OCI-LY3 (cell line): ENCODE results near the gene LSM12.

Experiments used
- H2AFZ ChIP-seq: fragments of 200-600, 300-600 bp; shearing (Covaris generic); 2 replicates; pipeline ENCODE4 v1.6.0; 2014; ENCODE audit warnings: antibody characterized with exemption, low read depth, low read length
- H3K27ac ChIP-seq: fragments of 200-600, 300-600 bp; sonication (generic); 2 replicates; pipeline ENCODE4 v1.5.1; 2014; ENCODE audit warnings: mild to moderate bottlenecking, low read length, moderate library complexity, mixed read lengths
- H3K27me3 ChIP-seq: fragments of 200-600, 300-600 bp; sonication (generic); 2 replicates; pipeline ENCODE4 v1.6.1; 2014; ENCODE audit warnings: low read depth, low read length, mixed read lengths
- H3K36me3 ChIP-seq: fragments of 200-600, 300-600 bp; sonication (generic); replicated peaks from 2 replicates; pipeline ENCODE3; 2014; ENCODE audit warnings: low read depth, low read length, mixed read lengths
- H3K4me1 ChIP-seq: fragments of 300-600, 200-600 bp; sonication (generic); 2 replicates; pipeline ENCODE4 v1.6.1; 2014; ENCODE audit warnings: low read length, mixed read lengths
- H3K4me2 ChIP-seq: fragments of 200-600, 300-600 bp; sonication (generic); 2 replicates; pipeline ENCODE4 v1.6.1; 2014; ENCODE audit warnings: low read length, mixed read lengths
- H3K4me3 ChIP-seq: fragments of 300-600, 200-600 bp; sonication (generic); 2 replicates; pipeline ENCODE4 v1.5.1; 2014; ENCODE audit warnings: antibody characterized with exemption, mild to moderate bottlenecking, low read length, moderate library complexity
- H3K79me2 ChIP-seq: fragments of 300-600, 200-600 bp; shearing (Covaris generic); 2 replicates; pipeline ENCODE4 v1.6.1; 2014; ENCODE audit warnings: mild to moderate bottlenecking, low read length, mixed read lengths
- H3K9ac ChIP-seq: fragments of 300-600, 200-600 bp; shearing (Covaris generic); 2 replicates; pipeline ENCODE4 v1.6.0; 2014; ENCODE audit warnings: mild to moderate bottlenecking, low read length, moderate library complexity
- H3K9me3 ChIP-seq: fragments of 200-600, 300-600 bp; shearing (Covaris generic); 2 replicates; pipeline ENCODE4 v1.6.1; 2014; ENCODE audit warnings: low read length, mixed read lengths; ENCODE audit not compliant: insufficient read depth
- H4K20me1 ChIP-seq: fragments of 200-600, 300-600 bp; sonication (generic); 2 replicates; pipeline ENCODE4 v1.6.1; 2016; ENCODE audit warnings: low read length, mixed read lengths; ENCODE audit not compliant: insufficient read depth
- CTCF ChIP-seq: fragments of 200-600, 300-600 bp; sonication (generic); IDR thresholded peaks from 2 replicates; pipeline ENCODE4 v1.5.1; 2014; ENCODE audit warnings: antibody characterized with exemption, low read length, low read depth
- EZH2phosphoT487 ChIP-seq: fragments of 200-600 bp; shearing (Covaris generic); IDR thresholded peaks from 2 replicates; pipeline ENCODE4 v1.6.1; 2018; ENCODE audit warnings: antibody characterized with exemption, mixed run types, low read depth

Gene LSM12

DNA sequence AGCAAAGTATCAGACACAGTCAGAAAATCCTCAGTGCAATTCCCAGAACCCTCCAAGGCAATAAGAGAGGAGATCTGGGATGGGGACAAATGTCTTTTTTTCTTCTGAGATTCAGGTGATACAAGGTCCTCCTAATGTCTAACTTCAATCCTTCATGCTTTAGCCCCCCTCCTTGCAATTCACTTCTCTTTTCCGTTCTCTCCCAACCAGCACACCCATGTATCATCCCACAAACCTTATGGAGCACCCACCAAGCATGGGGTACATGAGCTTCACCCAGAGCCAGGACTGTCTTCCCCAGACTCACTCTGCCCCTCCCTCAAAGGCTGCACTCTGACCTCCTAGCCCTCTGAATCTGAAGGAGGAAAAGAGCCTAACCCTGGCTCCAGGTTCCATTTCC, 46.9 kb upstream of the LSM12 start:
- no peak overlapping the region for H3K4me2 ChIP-seq
- H3K36me3 ChIP-seq = no peaks in the 10 kb centered on the region
- H3K27ac ChIP-seq = no peak overlapping the region
- H2AFZ ChIP-seq = no peak overlapping the region
- no peak overlapping the region for H3K9ac ChIP-seq
- H3K27me3 ChIP-seq = no peaks in the 10 kb centered on the region
- TF ChIP-seq EZH2phosphoT487 = no peak
- TF ChIP-seq CTCF = no peak
- H3K79me2 ChIP-seq = no peaks in the 10 kb centered on the region
- peaks cover 19% of the 10 kb centered on the region for H3K4me1 ChIP-seq
- H3K9me3 ChIP-seq = no peaks in the 10 kb centered on the region
- H4K20me1 ChIP-seq = peaks cover 5% of the 10 kb centered on the region; the same call in 1 of the 2 replicates
- H3K4me3 ChIP-seq = no peak overlapping the region

GRCh38 chr17:44112284-44113280, 46.1 kb upstream of the LSM12 start:
- no peak overlapping the region for H2AFZ ChIP-seq
- no peak overlapping the region for H3K4me2 ChIP-seq
- H3K9me3 ChIP-seq = no peaks in the 10 kb centered on the region
- H3K36me3 ChIP-seq = no peaks in the 10 kb centered on the region
- no peak overlapping the region for H3K4me3 ChIP-seq
- H3K9ac ChIP-seq = no peak overlapping the region
- no peaks in the 10 kb centered on the region for H3K27me3 ChIP-seq
- no peaks in the 10 kb centered on the region for H4K20me1 ChIP-seq
- H3K4me1 ChIP-seq = peaks cover 19% of the 10 kb centered on the region
- no peaks in the 10 kb centered on the region for H3K79me2 ChIP-seq
- H3K27ac ChIP-seq = no peak overlapping the region
- TF ChIP-seq EZH2phosphoT487 (no peak), CTCF (no peak)

GRCh38 chr17:44111777-44112176, 45.3 kb upstream of the LSM12 start:
- H3K4me2 ChIP-seq = peak overlapping the region; percentile 73
- no peak for TF ChIP-seq EZH2phosphoT487
- no peak for TF ChIP-seq CTCF
- H3K36me3 ChIP-seq = no peaks in the 10 kb centered on the region
- peak overlapping the region; percentile 67 for H3K4me3 ChIP-seq
- H2AFZ ChIP-seq = no peak overlapping the region
- H3K9ac ChIP-seq = peak overlapping the region; percentile 22; the same call in 1 of the 2 replicates
- H3K27me3 ChIP-seq = no peaks in the 10 kb centered on the region
- H3K9me3 ChIP-seq = no peaks in the 10 kb centered on the region
- no peaks in the 10 kb centered on the region for H4K20me1 ChIP-seq
- no peak overlapping the region for H3K27ac ChIP-seq
- H3K79me2 ChIP-seq = no peaks in the 10 kb centered on the region
- peaks cover 19% of the 10 kb centered on the region for H3K4me1 ChIP-seq

GRCh38 chr17:44110823-44111633, 44.6 kb upstream of the LSM12 start:
- no peaks in the 10 kb centered on the region for H3K36me3 ChIP-seq
- peaks cover 19% of the 10 kb centered on the region for H3K4me1 ChIP-seq
- H3K9me3 ChIP-seq = no peaks in the 10 kb centered on the region
- peak overlapping the region; percentile 67 for H3K4me3 ChIP-seq
- peak overlapping the region; percentile 22; the same call in 1 of the 2 replicates for H3K9ac ChIP-seq
- no peaks in the 10 kb centered on the region for H3K79me2 ChIP-seq
- no peaks in the 10 kb centered on the region for H4K20me1 ChIP-seq
- H3K27ac ChIP-seq = no peak overlapping the region
- H2AFZ ChIP-seq = no peak overlapping the region
- H3K4me2 ChIP-seq = peak overlapping the region; percentile 73
- H3K27me3 ChIP-seq = no peaks in the 10 kb centered on the region
- TF ChIP-seq CTCF (no peak), EZH2phosphoT487 (no peak)
